ENCODE data around the gene DLX3.

DLX3 gene

GRCh38 chr17:49976828-49977202, 18.2 kb downstream of the DLX3 start:
- ATAC-seq (ENCODE audit: low read depth) = no peak
- Histone ChIP-seq H3K27ac (ENCODE audit: poor library complexity, severe bottlenecking) (no peak overlapping the region), H3K4me3 (ENCODE audit: severe bottlenecking) (no peak overlapping the region), H3K9me3 (ENCODE audit: severe bottlenecking) (no peaks in the 10 kb centered on the region), H3K27me3 (ENCODE audit: insufficient read depth, poor library complexity, severe bottlenecking) (peaks cover 14% of the 10 kb centered on the region), H3K36me3 (ENCODE audit: low read depth) (no peaks in the 10 kb centered on the region), H3K4me1 (ENCODE audit: insufficient read depth, poor library complexity, severe bottlenecking) (peaks cover 28% of the 10 kb centered on the region)
- no peak for DNase-seq (ENCODE audit: low spot score)
- no peak for TF ChIP-seq CTCF (IDR thresholded peaks at IDR 0.05; ENCODE audit: poor library complexity, severe bottlenecking)

DNA sequence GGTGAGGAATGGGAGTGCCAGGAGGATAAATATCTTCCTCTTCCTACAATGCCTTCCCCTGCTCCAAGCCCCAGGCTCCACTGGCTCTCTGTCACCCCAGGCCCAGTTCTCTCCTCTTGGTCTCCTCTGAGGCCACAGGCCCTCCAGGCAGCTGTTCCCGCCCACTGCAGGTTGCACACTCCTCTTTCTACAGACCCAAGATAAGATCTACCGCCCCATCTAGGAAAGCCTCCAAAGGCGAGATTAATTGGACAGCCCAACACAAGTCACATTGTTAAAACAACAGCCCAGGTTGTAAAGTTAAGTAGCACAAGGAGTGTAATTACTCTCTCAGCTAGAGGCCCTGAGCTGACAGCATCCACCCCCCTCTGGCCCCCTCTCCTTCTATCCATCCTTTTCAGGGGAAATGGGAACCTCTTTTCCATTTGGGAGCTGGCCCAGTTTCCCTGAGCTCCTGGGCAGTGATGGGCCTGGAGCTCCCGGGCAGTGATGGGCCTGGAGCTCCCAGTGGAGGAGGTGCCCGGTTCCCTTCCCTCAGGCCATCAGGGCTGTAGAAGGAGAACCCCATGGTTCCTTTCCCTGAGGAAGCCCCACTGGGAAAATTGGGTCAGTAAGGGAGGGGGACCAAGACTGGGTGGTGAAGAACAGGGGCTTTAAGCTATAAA, 18.7 kb downstream of the DLX3 start:
- Histone ChIP-seq H3K4me1 (ENCODE audit: insufficient read depth, poor library complexity, severe bottlenecking) (peaks cover 28% of the 10 kb centered on the region), H3K27ac (ENCODE audit: poor library complexity, severe bottlenecking) (no peak overlapping the region), H3K36me3 (ENCODE audit: low read depth) (no peaks in the 10 kb centered on the region), H3K4me3 (ENCODE audit: severe bottlenecking) (no peak overlapping the region), H3K9me3 (ENCODE audit: severe bottlenecking) (no peaks in the 10 kb centered on the region), H3K27me3 (ENCODE audit: insufficient read depth, poor library complexity, severe bottlenecking) (peaks cover 19% of the 10 kb centered on the region)
- no peak for ATAC-seq (ENCODE audit: low read depth)
- no peak for TF ChIP-seq CTCF (IDR thresholded peaks at IDR 0.05; ENCODE audit: poor library complexity, severe bottlenecking)
- no peak for DNase-seq (ENCODE audit: low spot score)

DNA sequence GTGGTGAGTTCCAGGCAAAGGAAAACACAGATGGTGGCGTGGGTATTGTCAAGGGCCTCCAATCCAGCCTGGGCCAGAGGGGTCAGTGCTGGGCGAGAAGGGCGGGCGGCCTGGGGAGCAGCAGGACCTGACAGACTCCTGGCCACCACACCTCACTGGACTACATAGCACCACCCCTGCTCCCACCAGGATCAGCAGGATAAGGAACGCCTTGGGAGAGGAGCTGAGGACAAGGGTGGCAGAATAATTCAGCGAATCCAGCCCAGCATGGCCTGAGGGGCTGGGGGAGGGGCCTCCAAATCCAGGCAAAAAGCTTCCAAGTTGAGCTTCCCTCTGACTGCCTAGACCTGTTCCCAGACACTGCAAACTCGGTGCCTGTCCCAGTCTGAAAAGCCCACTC, 19.5 kb downstream of the DLX3 start:
- Histone ChIP-seq H3K4me1 (ENCODE audit: insufficient read depth, poor library complexity, severe bottlenecking) (peaks cover 21% of the 10 kb centered on the region), H3K27me3 (ENCODE audit: insufficient read depth, poor library complexity, severe bottlenecking) (peaks cover 27% of the 10 kb centered on the region), H3K4me3 (ENCODE audit: severe bottlenecking) (no peak overlapping the region), H3K36me3 (ENCODE audit: low read depth) (no peaks in the 10 kb centered on the region), H3K27ac (ENCODE audit: poor library complexity, severe bottlenecking) (no peak overlapping the region), H3K9me3 (ENCODE audit: severe bottlenecking) (no peaks in the 10 kb centered on the region)
- DNase-seq (ENCODE audit: low spot score) (no peak), ATAC-seq (ENCODE audit: low read depth) (no peak)
- TF ChIP-seq CTCF (IDR thresholded peaks at IDR 0.05; ENCODE audit: poor library complexity, severe bottlenecking) = no peak

GRCh38 chr17:49973271-49973615, 21.8 kb downstream of the DLX3 start:
- ATAC-seq (ENCODE audit: low read depth) = no peak
- peaks cover 10% of the 10 kb centered on the region for H3K4me1 ChIP-seq (ENCODE audit: insufficient read depth, poor library complexity, severe bottlenecking)
- no peak for DNase-seq (ENCODE audit: low spot score)
- no peak overlapping the region for H3K4me3 ChIP-seq (ENCODE audit: severe bottlenecking)
- no peak overlapping the region for H3K27ac ChIP-seq (ENCODE audit: poor library complexity, severe bottlenecking)
- no peaks in the 10 kb centered on the region for H3K9me3 ChIP-seq (ENCODE audit: severe bottlenecking)
- TF ChIP-seq CTCF (IDR thresholded peaks at IDR 0.05; ENCODE audit: poor library complexity, severe bottlenecking) = no peak
- no peaks in the 10 kb centered on the region for H3K36me3 ChIP-seq (ENCODE audit: low read depth)
- peaks cover 40% of the 10 kb centered on the region for H3K27me3 ChIP-seq (ENCODE audit: insufficient read depth, poor library complexity, severe bottlenecking)

- peaks cover 5% of the 10 kb centered on the region for H3K4me1 ChIP-seq (ENCODE audit: insufficient read depth, poor library complexity, severe bottlenecking)
- DNase-seq (ENCODE audit: low spot score) (no peak), ATAC-seq (ENCODE audit: low read depth) (no peak)
- H3K9me3 ChIP-seq (ENCODE audit: severe bottlenecking) = no peaks in the 10 kb centered on the region
- TF ChIP-seq CTCF (IDR thresholded peaks at IDR 0.05; ENCODE audit: poor library complexity, severe bottlenecking) = no peak
- no peak overlapping the region for H3K4me3 ChIP-seq (ENCODE audit: severe bottlenecking)
- peaks cover 45% of the 10 kb centered on the region for H3K27me3 ChIP-seq (ENCODE audit: insufficient read depth, poor library complexity, severe bottlenecking)
- no peaks in the 10 kb centered on the region for H3K36me3 ChIP-seq (ENCODE audit: low read depth)
- H3K27ac ChIP-seq (ENCODE audit: poor library complexity, severe bottlenecking) = no peak overlapping the region
Measured at GRCh38 chr17:49972486-49973270, 22.3 kb downstream of the DLX3 start.

Data from RWPE2 (cell line).